Loucy (cell line): ENCODE data around the gene ZNF333.

Experiments
- CTCF ChIP-seq: fragments of 200-600 bp; sonication (generic); conservative IDR thresholded peaks from 2 replicates; pipeline ENCODE4 v1.5.1; 2014; ENCODE audit warnings: mild to moderate bottlenecking, antibody characterized with exemption, low read length
- EZH2phosphoT487 ChIP-seq: fragments of 200-600 bp; IDR thresholded peaks from 2 replicates; pipeline ENCODE4 v1.6.1; 2018; ENCODE audit warnings: antibody characterized with exemption, mild to moderate bottlenecking, moderate library complexity, borderline replicate concordance

GRCh38 chr19:14774373-14774772 is 84.5 kb downstream of the ZNF333 start:
- no peak for TF ChIP-seq CTCF
- no peak for TF ChIP-seq EZH2phosphoT487
